GM21447 (cell line): ENCODE measurements around the gene RNF10.
"Not testable (repeated sequence)": the region's sequence is repeated elsewhere in the genome, so short reads cannot be mapped to it uniquely, and the experiment has no call there.

Experiments used
- ATAC-seq: cut with Tn5 transposase; IDR thresholded peaks from one replicate; pipeline ENCODE4 v1.9.1; 2021; ENCODE audit not compliant: unreplicated experiment

RNF10 gene

GRCh38 chr12:120574106-120574505 is 40.0 kb downstream of the RNF10 start:
- no peak for ATAC-seq

DNA sequence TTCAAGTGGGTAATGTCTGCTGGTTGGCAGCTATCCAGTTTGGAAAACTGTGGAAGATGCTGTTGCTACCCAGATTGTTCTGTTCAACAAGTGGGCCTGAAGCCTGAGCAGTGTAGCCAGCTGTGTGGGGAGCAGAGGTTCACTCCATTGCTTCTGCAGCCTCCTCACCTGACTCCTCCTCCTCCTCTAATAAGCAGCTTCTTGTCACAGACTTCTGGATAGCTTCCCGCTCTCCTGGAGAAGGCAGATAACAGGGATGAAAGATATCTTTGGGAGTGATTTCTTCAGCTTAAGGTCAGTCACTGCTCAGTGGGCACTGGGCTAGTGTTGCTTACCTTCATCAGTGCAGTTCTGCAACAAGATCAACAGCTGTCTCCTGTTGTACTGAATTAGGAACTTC is 45.0 kb downstream of the RNF10 start:
- ATAC-seq = no peak

GRCh38 chr12:120580787-120581723 is 46.9 kb downstream of the RNF10 start, which contains the start of gene POP5:
POP5 (minus strand) TSS chr12:120581402; CDS start chr12:120581362, 40 bp downstream.
- ATAC-seq = peak; percentile 93

DNA sequence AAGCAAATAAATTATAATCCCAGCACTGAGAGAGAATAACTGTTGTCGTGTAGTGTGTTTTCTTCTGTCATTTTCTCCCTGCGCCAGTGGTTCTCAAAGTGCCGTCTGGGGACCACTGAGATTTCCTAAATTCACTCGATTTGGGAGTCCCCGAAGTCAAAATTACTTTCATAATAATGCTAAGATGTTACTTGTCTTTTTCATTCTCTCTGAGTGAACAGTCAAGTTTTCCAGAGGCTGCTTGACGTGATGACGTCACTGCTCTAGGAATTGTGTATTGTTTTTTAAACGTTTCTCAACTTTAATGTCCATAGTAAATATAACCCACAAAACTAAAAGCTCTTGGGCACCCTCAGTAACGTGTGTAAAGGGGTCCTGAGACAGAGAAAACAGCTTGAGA is 47.8 kb downstream of the RNF10 start:
- ATAC-seq = no peak

GRCh38 chr12:120583478-120584030 is 49.4 kb downstream of the RNF10 start:
- ATAC-seq = no peak

- ATAC-seq = no peak
Measured at GRCh38 chr12:120584343-120585149, 50.4 kb downstream of the RNF10 start.

DNA sequence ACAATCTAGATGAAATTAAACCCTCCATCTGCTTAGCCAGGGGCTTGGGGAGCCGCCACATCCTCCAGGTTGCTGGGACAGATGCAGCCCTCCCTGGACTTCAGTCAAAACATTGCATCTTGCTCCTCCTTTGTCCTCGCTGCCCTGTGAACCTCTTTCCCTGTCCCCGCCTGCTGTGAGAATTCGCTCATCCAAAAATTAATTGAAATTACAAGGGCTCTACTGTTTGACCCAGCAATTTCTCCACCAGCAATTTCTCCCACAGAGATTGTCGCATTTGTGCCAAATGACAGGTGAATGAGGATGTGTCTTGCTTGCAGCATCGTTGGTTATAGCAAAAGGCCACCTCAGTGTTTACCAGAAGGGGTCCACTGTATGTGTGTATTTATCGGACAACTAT is 52.0 kb downstream of the RNF10 start:
- no peak for ATAC-seq

GRCh38 chr12:120586860-120587259 is 52.7 kb downstream of the RNF10 start:
- no peak for ATAC-seq

DNA sequence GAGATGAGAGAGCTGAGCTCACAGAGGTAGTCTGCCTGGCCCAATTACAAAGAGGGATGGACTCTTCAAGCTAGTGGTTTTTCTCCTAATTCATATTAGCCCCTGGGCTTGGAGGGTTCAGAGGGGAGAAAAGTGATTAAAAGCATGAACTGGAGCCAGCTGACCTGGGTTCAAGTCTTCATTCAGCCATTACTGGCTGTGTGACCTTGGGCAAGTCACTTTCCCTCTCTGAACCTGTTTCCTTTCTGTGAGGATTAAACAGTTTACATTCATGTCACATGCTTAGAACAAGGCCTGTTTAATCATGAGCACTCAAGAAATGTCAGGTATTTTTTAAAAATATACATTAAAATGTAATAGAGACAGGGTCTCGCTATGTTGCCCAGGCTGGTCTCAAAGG is 54.2 kb downstream of the RNF10 start:
- ATAC-seq = no peak

- no peak for ATAC-seq
Measured at GRCh38 chr12:120588948-120589930, 55.1 kb downstream of the RNF10 start.

DNA sequence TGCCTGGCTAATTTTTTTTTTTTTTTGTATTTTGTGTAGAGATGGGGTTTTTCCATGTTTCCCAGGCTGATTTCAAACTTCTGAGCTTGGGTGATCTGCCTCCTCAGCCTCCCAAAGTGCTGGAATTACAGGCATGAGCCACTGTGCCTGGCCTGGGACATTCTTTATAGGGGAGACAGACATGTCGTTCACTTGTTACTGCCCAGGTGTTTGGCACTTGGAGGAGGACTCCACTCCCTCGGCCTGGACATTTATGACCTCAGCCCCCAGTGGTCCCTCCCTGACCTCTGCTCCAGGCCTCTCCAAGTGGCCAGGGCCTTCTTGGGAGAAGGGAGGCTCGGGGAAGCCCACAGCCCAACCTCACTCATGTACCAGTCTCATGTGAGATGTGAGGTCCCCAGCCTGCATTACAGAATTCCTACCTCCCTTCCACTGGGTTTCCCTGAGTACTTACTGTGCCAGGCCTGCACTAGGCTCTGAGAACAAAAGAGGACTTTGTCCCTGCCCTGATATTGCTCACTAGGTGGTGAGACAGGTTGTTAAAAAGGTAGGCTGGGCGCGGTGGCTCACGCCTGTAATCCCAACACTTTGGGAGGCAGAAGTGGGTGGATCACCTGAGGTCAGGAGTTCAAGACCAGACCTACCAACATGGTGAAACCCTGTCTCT is 56.7 kb downstream of the RNF10 start:
- ATAC-seq = no peak

- ATAC-seq = no peak
Measured at GRCh38 chr12:120592121-120593049, 58.2 kb downstream of the RNF10 start.

GRCh38 chr12:120596901-120597300 is 62.7 kb downstream of the RNF10 start:
- no peak for ATAC-seq

DNA sequence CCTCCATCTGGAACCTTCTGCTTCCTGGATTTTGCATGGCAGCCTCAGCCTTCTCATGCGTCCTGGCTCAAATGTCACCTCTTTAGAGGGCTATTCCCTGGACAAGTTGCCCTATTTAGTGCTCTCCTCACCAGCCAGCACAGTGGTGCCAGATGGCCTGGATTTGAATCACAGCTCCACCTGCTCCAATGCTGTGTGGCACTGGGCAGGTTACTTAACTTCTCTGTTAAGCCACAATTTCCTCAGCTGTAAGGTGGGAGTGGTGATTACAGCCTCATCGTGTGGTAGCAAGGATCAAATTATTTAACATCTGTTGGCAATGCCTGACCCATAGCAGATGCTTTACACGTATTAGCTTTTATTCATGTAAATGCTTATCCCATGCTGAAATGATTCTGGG is 63.7 kb downstream of the RNF10 start:
- ATAC-seq = no peak

DNA sequence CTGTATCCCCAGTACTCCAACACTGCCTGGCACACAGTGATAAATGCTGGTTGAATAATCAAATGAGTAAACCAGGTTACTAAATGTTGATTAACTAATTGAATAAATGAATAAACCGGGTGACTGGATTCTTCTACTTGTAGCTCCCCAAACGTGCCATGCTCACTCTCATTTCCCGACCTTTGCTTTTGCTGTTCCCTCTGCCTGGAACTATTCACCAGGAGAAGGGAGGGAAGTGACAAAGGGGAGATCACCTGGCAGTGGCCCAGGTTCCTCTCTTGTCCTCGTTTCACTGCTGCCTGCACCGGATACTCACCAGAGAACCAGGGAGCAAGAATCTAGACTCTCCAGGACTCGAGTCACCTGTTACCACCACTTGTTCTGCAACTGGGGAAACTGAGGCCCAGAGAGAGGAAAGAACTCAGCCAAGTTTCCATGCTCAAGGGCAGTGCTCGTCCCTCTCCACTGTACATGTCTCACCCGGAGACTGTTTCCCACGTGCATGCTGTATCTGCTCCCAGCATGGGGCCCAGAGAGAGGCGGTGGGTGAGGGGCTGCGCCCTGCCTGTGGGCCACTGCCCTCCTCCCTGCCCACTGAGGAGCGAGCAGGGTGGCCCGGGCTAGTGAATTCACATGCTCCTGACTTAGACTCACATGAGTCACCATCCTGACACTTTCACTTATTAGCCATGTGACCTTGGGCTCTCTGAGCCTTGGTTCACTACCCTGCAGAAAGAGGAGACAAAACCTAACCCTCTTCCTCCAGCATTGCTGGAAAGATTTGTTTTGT is 64.7 kb downstream of the RNF10 start:
- ATAC-seq = no peak

DNA sequence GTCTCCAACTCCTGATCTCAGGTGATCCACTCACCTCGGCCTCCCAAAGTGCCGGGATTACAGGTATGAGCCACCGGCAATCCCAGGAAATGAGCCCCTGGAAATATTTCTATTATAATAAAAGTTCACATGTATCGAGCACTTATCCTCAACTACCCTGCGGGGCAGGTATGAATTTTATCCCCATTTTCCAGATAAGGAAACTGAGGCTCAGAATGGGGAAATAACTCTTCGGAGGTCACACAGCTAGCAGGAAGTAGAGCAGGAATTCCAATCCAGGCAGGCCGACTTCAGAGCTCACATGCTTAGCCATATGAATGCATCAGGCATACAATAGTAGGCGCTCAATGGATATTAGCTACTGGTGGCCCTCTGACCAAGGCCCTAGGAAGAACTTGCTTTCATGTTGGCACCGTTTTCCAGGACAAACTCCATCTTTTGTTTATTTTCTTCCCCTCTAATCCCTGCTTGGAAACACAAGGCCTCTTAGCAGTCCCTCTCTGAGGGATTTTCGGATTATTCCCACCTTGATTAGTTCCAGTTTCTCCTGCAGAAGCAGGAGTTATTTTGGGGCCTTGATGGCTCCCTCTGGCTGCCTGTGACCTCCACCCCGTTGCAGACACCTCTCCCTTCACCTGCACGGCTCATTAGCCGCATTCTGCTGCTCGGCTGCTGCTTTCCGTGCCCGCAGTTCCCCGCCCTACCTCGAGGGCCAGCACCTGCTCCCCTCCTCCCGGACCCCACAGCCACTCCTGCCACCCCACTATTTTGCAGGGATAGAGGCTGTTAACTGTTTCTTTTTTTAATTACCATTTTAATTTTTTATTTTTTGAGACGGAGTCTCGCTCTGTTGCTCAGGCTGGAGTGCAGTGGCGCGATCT is 65.8 kb downstream of the RNF10 start:
- ATAC-seq = no peak

DNA sequence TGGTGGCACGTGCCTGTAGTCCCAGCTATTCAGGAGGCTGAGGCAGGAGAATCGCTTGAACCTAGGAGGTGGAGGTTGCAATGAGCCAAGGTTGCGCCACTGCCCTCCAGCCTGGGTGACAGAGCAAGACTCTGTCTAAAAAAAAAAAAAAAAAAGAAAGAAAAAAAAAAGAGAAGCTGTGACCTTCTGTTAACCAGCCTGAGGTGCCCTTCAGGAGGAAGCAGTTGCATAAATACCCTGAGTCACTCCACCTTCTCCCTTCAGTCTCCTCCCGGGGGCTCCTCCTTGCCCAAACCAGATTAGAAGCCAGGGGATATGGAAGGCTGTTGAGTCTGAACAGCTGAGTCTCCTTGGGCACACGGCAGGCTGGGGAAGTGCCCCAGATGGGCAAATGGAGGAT is 68.3 kb downstream of the RNF10 start:
- ATAC-seq = not testable (repeated sequence)
